ENCODE results near the gene CYP4F8.
"Not testable (repeated sequence)": the region's sequence is repeated elsewhere in the genome, so short reads cannot be mapped to it uniquely, and the experiment has no call there.

CYP4F8 gene

GRCh38 chr19:15644066-15644741, 29.2 kb downstream of the CYP4F8 start:
- DNase-seq (ENCODE audit: low spot score) = no peak

- no peak for DNase-seq (ENCODE audit: low spot score)
Observed at GRCh38 chr19:15644816-15645215, 29.8 kb downstream of the CYP4F8 start.

GRCh38 chr19:15649526-15649925, 34.5 kb downstream of the CYP4F8 start:
- DNase-seq (ENCODE audit: low spot score) = no peak

- not testable (repeated sequence) for DNase-seq (ENCODE audit: low spot score)
Observed at GRCh38 chr19:15650123-15650522, 35.1 kb downstream of the CYP4F8 start.

- no peak for DNase-seq (ENCODE audit: low spot score)
Observed at GRCh38 chr19:15651791-15652190, 36.8 kb downstream of the CYP4F8 start.

- no peak for DNase-seq (ENCODE audit: low spot score)
Observed at GRCh38 chr19:15652559-15653278, 37.7 kb downstream of the CYP4F8 start.

GRCh38 chr19:15656467-15656866, 41.4 kb downstream of the CYP4F8 start:
- DNase-seq (ENCODE audit: low spot score) = no peak

- DNase-seq (ENCODE audit: low spot score) = no peak
Observed at GRCh38 chr19:15663247-15663646, 48.2 kb downstream of the CYP4F8 start.

GRCh38 chr19:15666186-15666585, 51.2 kb downstream of the CYP4F8 start:
- no peak for DNase-seq (ENCODE audit: low spot score)

GRCh38 chr19:15666883-15667282, 51.9 kb downstream of the CYP4F8 start:
- DNase-seq (ENCODE audit: low spot score) = no peak

GRCh38 chr19:15669440-15669839, 54.4 kb downstream of the CYP4F8 start:
- no peak for DNase-seq (ENCODE audit: low spot score)

GRCh38 chr19:15669891-15670290, 54.9 kb downstream of the CYP4F8 start:
- DNase-seq (ENCODE audit: low spot score) = no peak

GRCh38 chr19:15671237-15671821, 56.3 kb downstream of the CYP4F8 start:
- DNase-seq (ENCODE audit: low spot score) = no peak

GRCh38 chr19:15671891-15672579, 57.0 kb downstream of the CYP4F8 start:
- DNase-seq (ENCODE audit: low spot score) = no peak

- no peak for DNase-seq (ENCODE audit: low spot score)
Observed at GRCh38 chr19:15672580-15673175, 57.7 kb downstream of the CYP4F8 start, which contains the start of gene CYP4F12. TSS of gene CYP4F12 (plus strand) at chr19:15673087. CDS start at chr19:15673530, 443 bp downstream.

- no peak for DNase-seq (ENCODE audit: low spot score)
Observed at GRCh38 chr19:15673176-15673654, 58.2 kb downstream of the CYP4F8 start.

- no peak for DNase-seq (ENCODE audit: low spot score)
Observed at GRCh38 chr19:15675560-15675959, 60.5 kb downstream of the CYP4F8 start.

- no peak for DNase-seq (ENCODE audit: low spot score)
Observed at GRCh38 chr19:15679089-15679488, 64.1 kb downstream of the CYP4F8 start.

GRCh38 chr19:15679865-15680264, 64.8 kb downstream of the CYP4F8 start:
- DNase-seq (ENCODE audit: low spot score) = not testable (repeated sequence)
